Suprapubic skin (tissue), 3 donors: Measurements from ENCODE around the gene PWWP2B.

Source experiments
- POLR2AphosphoS5 ChIP-seq, 3 donors: sonication (generic); formaldehyde crosslinking; IDR thresholded peaks; one replicate each; pipeline ENCODE4 v1.6.1; 2017; ENCODE audit warnings: antibody characterized with exemption in 3 of 3
- TF ChIP-seq, protein P1 (sequence below), 2 donors: fragments of 200-600 bp in 1 of 2; fragments of 450-650 bp in 1 of 2; sonication (generic) in 1 of 2; IDR thresholded peaks; one replicate each; pipeline ENCODE4 v1.5.1; 2016 to 2019; ENCODE audit warnings: antibody characterized with exemption in 2 of 2, mild to moderate bottlenecking in 1 of 2, moderate library complexity in 1 of 2

DNA sequence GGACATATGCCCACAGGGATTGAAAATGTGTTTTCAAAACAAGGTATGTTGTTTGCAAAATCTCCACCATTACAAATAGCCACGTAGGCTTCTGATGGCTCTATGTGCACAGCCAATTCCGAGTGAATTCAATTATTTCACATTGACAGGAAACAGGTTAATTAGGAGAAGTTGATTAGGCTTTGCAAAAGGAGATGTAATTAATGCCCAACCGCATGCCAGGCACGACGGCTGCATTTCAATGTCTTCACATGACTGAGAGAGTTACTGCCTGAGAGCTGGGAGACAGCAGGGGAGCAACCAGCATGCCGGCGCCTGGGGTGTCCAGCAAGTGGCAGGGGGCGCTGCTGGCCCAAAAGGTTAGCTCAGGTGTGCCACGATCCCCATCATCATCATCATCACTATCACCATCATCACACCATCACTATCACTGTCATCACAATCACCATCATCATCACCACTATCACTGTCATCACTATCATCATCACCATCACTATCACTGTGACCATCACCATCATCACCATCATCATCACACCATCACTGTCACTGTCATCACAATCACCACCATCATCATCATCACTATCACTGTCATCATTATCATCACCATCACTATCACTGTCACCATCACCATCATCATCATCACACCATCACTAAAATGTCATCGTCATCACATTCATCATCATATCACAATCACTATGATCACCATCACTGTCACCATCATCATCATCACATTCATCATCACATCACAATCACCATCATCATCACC, 30.2 kb downstream of the PWWP2B start:
- TF ChIP-seq, protein P1, sequence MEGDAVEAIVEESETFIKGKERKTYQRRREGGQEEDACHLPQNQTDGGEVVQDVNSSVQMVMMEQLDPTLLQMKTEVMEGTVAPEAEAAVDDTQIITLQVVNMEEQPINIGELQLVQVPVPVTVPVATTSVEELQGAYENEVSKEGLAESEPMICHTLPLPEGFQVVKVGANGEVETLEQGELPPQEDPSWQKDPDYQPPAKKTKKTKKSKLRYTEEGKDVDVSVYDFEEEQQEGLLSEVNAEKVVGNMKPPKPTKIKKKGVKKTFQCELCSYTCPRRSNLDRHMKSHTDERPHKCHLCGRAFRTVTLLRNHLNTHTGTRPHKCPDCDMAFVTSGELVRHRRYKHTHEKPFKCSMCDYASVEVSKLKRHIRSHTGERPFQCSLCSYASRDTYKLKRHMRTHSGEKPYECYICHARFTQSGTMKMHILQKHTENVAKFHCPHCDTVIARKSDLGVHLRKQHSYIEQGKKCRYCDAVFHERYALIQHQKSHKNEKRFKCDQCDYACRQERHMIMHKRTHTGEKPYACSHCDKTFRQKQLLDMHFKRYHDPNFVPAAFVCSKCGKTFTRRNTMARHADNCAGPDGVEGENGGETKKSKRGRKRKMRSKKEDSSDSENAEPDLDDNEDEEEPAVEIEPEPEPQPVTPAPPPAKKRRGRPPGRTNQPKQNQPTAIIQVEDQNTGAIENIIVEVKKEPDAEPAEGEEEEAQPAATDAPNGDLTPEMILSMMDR (IDR thresholded peaks at IDR 0.05): no peak
- no peak for TF ChIP-seq POLR2AphosphoS5 (IDR thresholded peaks at IDR 0.05)
